Gastrocnemius medialis (tissue), 4 donors: ENCODE data around the gene TIFAB. TPM values are rescaled to one million over a fixed set of nuclear protein-coding genes. Genes with fewer than 3 reads are reported as not detected.

Experiments
- ATAC-seq, 2 donors: fragments of 150-250 bp; one replicate each; pipeline ENCODE4 v1.9.1; 2016
- DNase-seq, 2 donors: peaks; one replicate each; pipeline ENCODE4 v3.0.0-alpha.2; 2019
- H3K27ac ChIP-seq, 4 donors: fragments of 200-600 bp; sonication (generic); 1 replicate in 1 of 4; 2 replicates in 3 of 4; pipeline ENCODE4 v1.5.1; 2016 to 2018; ENCODE audit warnings: mild to moderate bottlenecking in 2 of 4, moderate library complexity in 1 of 4
- H3K27me3 ChIP-seq, 3 donors: fragments of 200-600 bp; sonication (generic) in 2 of 3; 1 replicate in 1 of 3; 2 replicates in 2 of 3; pipeline versions ENCODE4 v1.5.1 to v1.6.0; 2016 to 2019; ENCODE audit warnings: mild to moderate bottlenecking in 1 of 3, moderate library complexity in 1 of 3
- H3K36me3 ChIP-seq, 2 donors: fragments of 200-600 bp; sonication (generic) in 1 of 2; one replicate each; pipeline ENCODE4 v1.5.1; 2017 to 2018
- H3K4me1 ChIP-seq, 2 donors: fragments of 200-600 bp; sonication (generic) in 1 of 2; one replicate each; pipeline ENCODE4 v1.5.1; 2016 to 2017; ENCODE audit warnings: mild to moderate bottlenecking in 2 of 2
- H3K4me3 ChIP-seq, 4 donors: fragments of 200-600 bp; sonication (generic) in 3 of 4; 1 replicate in 1 of 4; 2 replicates in 3 of 4; pipeline ENCODE4 v1.5.1; 2016 to 2019; ENCODE audit warnings: mild to moderate bottlenecking in 2 of 4
- H3K9me3 ChIP-seq, 3 donors: fragments of 200-600 bp; sonication (generic) in 2 of 3; 1 replicate in 1 of 3; 2 replicates in 2 of 3; pipeline ENCODE4 v1.5.1; 2016 to 2019
- POLR2A ChIP-seq, 2 donors: fragments of 450-650 bp; IDR thresholded peaks; one replicate each; pipeline ENCODE4 v1.6.1; 2017; ENCODE audit warnings: antibody characterized with exemption in 2 of 2, mild to moderate bottlenecking in 2 of 2, moderate library complexity in 2 of 2
- in situ Hi-C, 4 donors: fragments of 200-750 bp; cut with MboI; loops; one replicate each; pipeline versions ENCODE4 v1.15.0 to v1.8.0; 2017; ENCODE audit warnings: low sequenced_read_pairs in 4 of 4
- intact Hi-C: fragments of 100-400 bp; cut with DNase I; formaldehyde crosslinking; loops from one replicate; pipeline ENCODE4 v1.15.1; 2023; ENCODE audit warnings: low total_unique reads
- total RNA-seq, 4 donors: library from RNA; depleted of rRNA; stranded (reverse); fragments of >200 nt; gene quantifications; one replicate each; pipeline versions ENCODE4 v1.1.0 to v1.2.3, GENCODE V29; 2016
- TF ChIP-seq, protein P1 (sequence below), 5 experiments: fragments of 450-650 bp in 3 of 5; fragments of 200-600 bp in 2 of 5; sonication (generic) in 2 of 5; IDR thresholded peaks in 4 of 5; conservative IDR thresholded peaks in 1 of 5; 1 replicate in 4 of 5; 2 replicates in 1 of 5; pipeline ENCODE4 v1.5.1; 2016 to 2019; ENCODE audit warnings: antibody characterized with exemption in 5 of 5, mild to moderate bottlenecking in 3 of 5, moderate library complexity in 3 of 5

The TIFAB gene
- total RNA-seq, 4 donors from 2014 or later, result not detected

DNA sequence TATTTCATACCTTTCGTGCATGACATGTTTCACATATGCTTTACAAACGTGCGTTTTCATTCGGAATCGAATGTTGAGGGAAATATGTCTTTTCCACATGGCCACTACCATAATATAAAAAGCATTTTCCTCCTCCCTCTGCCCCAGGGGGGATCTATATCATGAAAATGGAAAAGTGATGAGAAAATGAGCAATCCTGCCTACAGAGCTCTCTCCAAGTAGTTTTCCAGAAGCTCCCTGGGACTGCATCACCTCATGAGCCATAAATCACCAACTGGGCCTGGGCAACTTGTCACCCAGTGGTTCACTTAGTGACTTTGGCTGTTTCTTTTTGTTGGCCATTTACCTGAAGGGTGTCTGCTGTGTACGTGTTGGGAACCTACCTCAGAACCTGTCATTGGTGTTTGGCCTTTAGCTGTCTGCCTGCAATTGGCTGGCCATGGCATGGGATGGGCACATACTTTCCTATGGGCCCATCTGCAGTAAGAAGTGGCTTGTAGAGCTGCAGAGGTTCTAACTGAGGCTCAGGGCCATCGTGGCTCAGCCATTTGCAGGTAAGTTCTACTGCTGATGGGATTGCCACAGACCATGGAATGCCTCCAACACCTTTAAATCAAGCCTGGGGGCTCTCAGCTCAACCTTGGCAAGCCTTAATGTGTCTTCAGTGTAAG lies 9.5 kb upstream of the TIFAB start:
- H3K9me3 ChIP-seq, result no peaks in the 10 kb centered on the region
- TF ChIP-seq, protein P1, sequence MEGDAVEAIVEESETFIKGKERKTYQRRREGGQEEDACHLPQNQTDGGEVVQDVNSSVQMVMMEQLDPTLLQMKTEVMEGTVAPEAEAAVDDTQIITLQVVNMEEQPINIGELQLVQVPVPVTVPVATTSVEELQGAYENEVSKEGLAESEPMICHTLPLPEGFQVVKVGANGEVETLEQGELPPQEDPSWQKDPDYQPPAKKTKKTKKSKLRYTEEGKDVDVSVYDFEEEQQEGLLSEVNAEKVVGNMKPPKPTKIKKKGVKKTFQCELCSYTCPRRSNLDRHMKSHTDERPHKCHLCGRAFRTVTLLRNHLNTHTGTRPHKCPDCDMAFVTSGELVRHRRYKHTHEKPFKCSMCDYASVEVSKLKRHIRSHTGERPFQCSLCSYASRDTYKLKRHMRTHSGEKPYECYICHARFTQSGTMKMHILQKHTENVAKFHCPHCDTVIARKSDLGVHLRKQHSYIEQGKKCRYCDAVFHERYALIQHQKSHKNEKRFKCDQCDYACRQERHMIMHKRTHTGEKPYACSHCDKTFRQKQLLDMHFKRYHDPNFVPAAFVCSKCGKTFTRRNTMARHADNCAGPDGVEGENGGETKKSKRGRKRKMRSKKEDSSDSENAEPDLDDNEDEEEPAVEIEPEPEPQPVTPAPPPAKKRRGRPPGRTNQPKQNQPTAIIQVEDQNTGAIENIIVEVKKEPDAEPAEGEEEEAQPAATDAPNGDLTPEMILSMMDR (IDR thresholded peaks at IDR 0.05 in 4 of 5, conservative IDR thresholded peaks at IDR 0.05 in 1 of 5), result no peak
- TF ChIP-seq POLR2A (IDR thresholded peaks at IDR 0.05), result no peak
- ATAC-seq (no peak), DNase-seq (no peak)
- H3K4me1 ChIP-seq, result peaks cover 0 to 4% of the 10 kb centered on the region in 2 donors
- H3K27me3 ChIP-seq, result peaks cover 0 to 8% (median 0%) of the 10 kb centered on the region in 3 donors
- intact Hi-C loops, result loop anchor here (10.0 kb wide), 1 partner anchor 373 kb away; the partner anchor contains the start of gene SLC25A48
- no peaks in the 10 kb centered on the region for H3K36me3 ChIP-seq
- H3K4me3 ChIP-seq, result no peak overlapping the region
- H3K27ac ChIP-seq, result no peak overlapping the region
- in situ Hi-C loops, result loop anchor here (5.0 to 25.0 kb wide), 3 partner anchors 91 to 376 kb away; partner anchors contain the start of gene SLC25A48 (in 3 of the 4)

DNA sequence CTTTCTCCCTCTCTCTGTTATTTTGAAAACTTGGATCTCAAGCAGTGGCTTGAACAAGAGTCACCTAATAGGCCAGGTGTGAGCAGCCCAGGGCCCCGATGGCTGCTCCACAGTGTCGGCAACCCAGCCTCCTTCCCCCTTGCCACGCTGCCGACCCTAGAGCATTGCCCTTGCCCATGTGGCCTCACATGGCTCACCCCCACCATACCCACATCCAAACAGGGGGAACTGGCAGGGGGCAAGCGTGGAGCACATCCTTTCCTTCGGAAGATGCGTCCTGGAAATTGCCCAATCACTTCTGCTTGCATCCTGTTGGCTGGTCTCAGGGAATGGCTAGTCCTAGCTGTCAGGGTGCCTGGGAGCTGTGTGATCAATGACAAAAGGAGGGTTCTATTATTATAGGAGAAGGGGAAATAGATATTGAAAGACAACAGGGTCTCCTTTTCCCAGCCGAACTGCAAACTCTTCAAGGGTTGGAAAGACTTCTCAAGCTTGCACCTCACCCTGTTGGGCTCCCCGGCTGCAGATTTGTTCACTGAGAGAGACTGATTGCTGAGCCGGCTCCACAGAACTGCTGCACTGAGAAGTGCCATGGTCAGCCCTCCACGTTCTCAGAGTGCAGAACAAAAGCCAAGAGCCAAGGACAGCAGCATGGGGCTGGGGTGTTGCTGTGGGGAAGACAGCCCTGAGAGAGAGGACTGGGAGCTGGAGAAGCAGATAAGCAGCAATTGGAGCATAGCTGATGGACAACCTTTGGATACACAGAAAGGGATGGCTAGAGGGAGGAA lies 8.3 kb upstream of the TIFAB start:
- H3K36me3 ChIP-seq, result no peaks in the 10 kb centered on the region
- no peak for DNase-seq
- H3K4me3 ChIP-seq, result no peak overlapping the region
- no peak for TF ChIP-seq POLR2A (IDR thresholded peaks at IDR 0.05)
- TF ChIP-seq, protein P1 (IDR thresholded peaks at IDR 0.05 in 4 of 5, conservative IDR thresholded peaks at IDR 0.05 in 1 of 5), result no peak
- no peaks in the 10 kb centered on the region for H3K9me3 ChIP-seq
- H3K27me3 ChIP-seq, result peaks cover 0 to 3% (median 0%) of the 10 kb centered on the region in 3 donors
- no peaks in the 10 kb centered on the region for H3K4me1 ChIP-seq
- no peak overlapping the region for H3K27ac ChIP-seq
- ATAC-seq, result no peak
- in situ Hi-C loops, result loop anchor here (5.0 to 25.0 kb wide), 3 partner anchors 92 to 377 kb away; partner anchors contain the start of gene SLC25A48 (in 3 of the 4)
- intact Hi-C loops, result loop anchor here (10.0 kb wide), 1 partner anchor 374 kb away; the partner anchor contains the start of gene SLC25A48

DNA sequence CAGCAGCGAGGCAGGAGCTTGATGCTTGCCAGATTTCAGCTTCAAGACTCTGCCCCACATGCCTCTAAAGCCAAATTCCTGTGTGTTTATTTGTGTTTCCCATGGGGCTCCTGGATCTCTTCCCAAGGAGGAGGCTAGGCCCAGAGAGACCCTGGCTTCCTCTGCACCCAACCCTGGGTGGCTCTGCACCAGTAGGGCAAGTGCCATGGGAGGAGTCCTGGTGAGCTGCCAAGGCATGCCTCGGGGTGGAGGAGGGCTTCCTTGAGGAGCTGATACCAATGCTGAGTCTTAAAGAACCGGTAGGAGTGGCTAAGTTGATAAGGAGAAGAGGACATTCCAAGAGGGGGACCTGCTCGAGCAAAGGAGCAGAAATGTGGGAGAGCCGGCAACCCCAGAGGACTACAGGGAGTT lies 6.8 kb upstream of the TIFAB start:
- intact Hi-C loops (no loop called here), in situ Hi-C loops (loop anchor here in 3 of 4 donors (25.0 kb wide), 1 partner anchor 378 kb away; the partner anchor contains the start of gene SLC25A48 (in 3 of the 3))
- Histone ChIP-seq H3K4me1 (no peaks in the 10 kb centered on the region), H3K27me3 (no peaks in the 10 kb centered on the region), H3K36me3 (no peaks in the 10 kb centered on the region), H3K9me3 (no peaks in the 10 kb centered on the region), H3K27ac (no peak overlapping the region), H3K4me3 (no peak overlapping the region)
- no peak for TF ChIP-seq POLR2A (IDR thresholded peaks at IDR 0.05)
- ATAC-seq (no peak), DNase-seq (no peak)

DNA sequence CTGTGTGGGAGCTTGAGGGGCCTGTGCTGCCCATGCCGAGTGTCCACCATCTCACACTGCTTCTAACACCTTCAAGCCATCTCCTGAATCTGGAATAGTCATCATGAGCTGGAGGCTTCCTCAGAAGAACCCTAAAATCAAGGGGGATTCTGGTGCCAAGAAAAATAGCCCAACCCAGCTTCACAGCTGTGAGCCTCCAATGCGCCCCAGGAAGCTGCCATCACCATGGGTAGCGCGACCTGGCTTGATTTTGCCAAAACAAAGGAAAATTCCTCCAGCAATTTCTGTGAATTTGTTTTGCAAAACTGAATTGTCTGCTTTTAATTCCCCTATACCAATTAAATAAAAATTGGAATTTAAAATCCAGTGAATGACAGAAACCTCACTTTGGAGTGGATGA lies 6.2 kb upstream of the TIFAB start:
- Histone ChIP-seq H3K27ac (no peak overlapping the region), H3K9me3 (no peaks in the 10 kb centered on the region), H3K4me3 (no peak overlapping the region), H3K27me3 (no peaks in the 10 kb centered on the region), H3K36me3 (no peaks in the 10 kb centered on the region), H3K4me1 (no peaks in the 10 kb centered on the region)
- no peak for TF ChIP-seq POLR2A (IDR thresholded peaks at IDR 0.05)
- TF ChIP-seq, protein P1 (IDR thresholded peaks at IDR 0.05 in 4 of 5, conservative IDR thresholded peaks at IDR 0.05 in 1 of 5), result no peak
- no peak for DNase-seq
- intact Hi-C loops, result no loop called here
- ATAC-seq, result no peak
- in situ Hi-C loops, result loop anchor here in 3 of 4 donors (25.0 kb wide), 1 partner anchor 379 kb away; the partner anchor contains the start of gene SLC25A48 (in 3 of the 3)
